BE2C (cell line): Measurements from ENCODE around the gene DUT.

Experiments used
- DNase-seq: peaks from one replicate; pipeline ENCODE4 v3.0.0-alpha.2; 2020
- H3K27me3 ChIP-seq: fragments of 250-450 bp; sonication (Bioruptor Pico); 2 replicates; pipeline ENCODE4 v1.5.1; 2020; ENCODE audit warnings: mild to moderate bottlenecking
- H3K36me3 ChIP-seq: fragments of 250-450 bp; sonication (Bioruptor Pico); 2 replicates; pipeline ENCODE4 v1.5.1; 2020; ENCODE audit warnings: mild to moderate bottlenecking
- H3K4me1 ChIP-seq: fragments of 250-450 bp; sonication (Bioruptor Pico); 2 replicates; pipeline ENCODE4 v1.5.1; 2020
- H3K4me3 ChIP-seq: 2 replicates; pipeline ENCODE4 v1.5.1; 2011; ENCODE audit warnings: low read depth, low read length
- H3K9me3 ChIP-seq: fragments of 250-450 bp; sonication (Bioruptor Pico); 2 replicates; pipeline ENCODE4 v1.5.1; 2020
- TF ChIP-seq, protein P1 (sequence below): IDR thresholded peaks from 2 replicates; pipeline ENCODE4 v1.5.1; 2012; ENCODE audit warnings: mild to moderate bottlenecking, low read depth, low read length

Gene DUT

DNA sequence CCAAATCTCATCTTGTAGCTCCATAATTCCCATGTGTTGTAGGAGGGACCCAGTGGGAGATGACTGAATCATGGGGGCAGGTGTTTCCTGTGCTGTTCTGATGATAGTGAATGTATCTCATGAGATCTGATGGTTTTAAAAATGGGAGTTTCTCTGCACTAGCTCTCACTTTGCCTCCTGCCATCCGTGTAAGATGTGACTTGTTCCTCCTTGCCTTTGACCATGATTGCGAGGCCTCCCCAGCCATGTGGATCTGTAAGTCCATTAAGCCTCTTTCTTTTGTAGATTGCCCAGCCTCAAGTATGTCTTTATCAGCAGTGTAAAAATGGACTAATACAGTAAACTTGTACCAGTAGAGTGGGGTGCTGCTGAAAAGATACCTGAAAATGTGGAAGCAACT, 44.5 kb downstream of the DUT start:
- Histone ChIP-seq H3K36me3 (no peaks in the 10 kb centered on the region), H3K27me3 (no peaks in the 10 kb centered on the region), H3K4me1 (no peaks in the 10 kb centered on the region; the same call in 1 of the 2 replicates), H3K4me3 (no peak overlapping the region), H3K9me3 (no peaks in the 10 kb centered on the region)
- TF ChIP-seq, protein P1, sequence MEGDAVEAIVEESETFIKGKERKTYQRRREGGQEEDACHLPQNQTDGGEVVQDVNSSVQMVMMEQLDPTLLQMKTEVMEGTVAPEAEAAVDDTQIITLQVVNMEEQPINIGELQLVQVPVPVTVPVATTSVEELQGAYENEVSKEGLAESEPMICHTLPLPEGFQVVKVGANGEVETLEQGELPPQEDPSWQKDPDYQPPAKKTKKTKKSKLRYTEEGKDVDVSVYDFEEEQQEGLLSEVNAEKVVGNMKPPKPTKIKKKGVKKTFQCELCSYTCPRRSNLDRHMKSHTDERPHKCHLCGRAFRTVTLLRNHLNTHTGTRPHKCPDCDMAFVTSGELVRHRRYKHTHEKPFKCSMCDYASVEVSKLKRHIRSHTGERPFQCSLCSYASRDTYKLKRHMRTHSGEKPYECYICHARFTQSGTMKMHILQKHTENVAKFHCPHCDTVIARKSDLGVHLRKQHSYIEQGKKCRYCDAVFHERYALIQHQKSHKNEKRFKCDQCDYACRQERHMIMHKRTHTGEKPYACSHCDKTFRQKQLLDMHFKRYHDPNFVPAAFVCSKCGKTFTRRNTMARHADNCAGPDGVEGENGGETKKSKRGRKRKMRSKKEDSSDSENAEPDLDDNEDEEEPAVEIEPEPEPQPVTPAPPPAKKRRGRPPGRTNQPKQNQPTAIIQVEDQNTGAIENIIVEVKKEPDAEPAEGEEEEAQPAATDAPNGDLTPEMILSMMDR: no peak
- no peak for DNase-seq

DNA sequence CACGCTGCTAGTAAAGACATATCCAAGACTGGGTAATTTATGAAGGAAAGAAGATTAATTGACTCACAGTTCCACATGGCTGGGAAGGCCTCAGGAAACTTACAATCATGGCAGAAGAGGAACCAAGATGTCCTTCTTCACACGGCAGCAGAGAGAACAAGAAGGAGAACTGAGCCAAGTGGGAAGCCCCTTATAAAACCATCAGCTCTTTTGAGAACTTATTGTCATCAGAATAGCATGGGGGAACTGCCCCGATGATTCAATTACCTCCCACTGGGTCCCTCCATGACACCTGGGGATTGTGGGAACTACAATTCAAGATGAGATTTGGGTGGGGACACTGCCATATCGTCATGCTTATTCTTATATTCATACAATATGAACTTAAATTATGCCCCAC, 49.0 kb downstream of the DUT start:
- H3K4me3 ChIP-seq: no peak overlapping the region
- TF ChIP-seq, protein P1: no peak
- no peak for DNase-seq
- no peaks in the 10 kb centered on the region for H3K4me1 ChIP-seq
- no peaks in the 10 kb centered on the region for H3K36me3 ChIP-seq
- H3K27me3 ChIP-seq: no peaks in the 10 kb centered on the region
- H3K9me3 ChIP-seq: no peaks in the 10 kb centered on the region

DNA sequence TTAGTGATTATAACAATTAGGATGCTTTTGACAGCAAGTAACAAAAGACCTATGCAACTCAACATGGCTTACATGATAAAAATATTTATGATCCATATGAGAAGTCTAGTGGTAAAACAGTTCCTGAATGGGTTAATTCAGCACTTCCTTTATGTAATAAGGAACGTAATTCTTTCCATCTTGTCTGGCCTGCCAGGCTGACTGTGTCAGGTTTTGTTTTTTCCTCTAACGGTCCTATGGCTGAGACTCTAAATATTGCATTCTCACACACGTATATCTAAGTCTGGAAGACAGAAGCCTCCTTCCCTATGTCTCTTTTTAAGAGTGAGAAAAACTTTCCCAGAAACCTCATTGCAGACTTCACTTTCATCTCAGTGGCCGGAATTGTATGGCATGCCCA, 50.6 kb downstream of the DUT start:
- no peak for DNase-seq
- Histone ChIP-seq H3K4me3 (no peak overlapping the region), H3K36me3 (no peaks in the 10 kb centered on the region), H3K4me1 (no peaks in the 10 kb centered on the region), H3K9me3 (no peaks in the 10 kb centered on the region), H3K27me3 (no peaks in the 10 kb centered on the region)
- TF ChIP-seq, protein P1: no peak

DNA sequence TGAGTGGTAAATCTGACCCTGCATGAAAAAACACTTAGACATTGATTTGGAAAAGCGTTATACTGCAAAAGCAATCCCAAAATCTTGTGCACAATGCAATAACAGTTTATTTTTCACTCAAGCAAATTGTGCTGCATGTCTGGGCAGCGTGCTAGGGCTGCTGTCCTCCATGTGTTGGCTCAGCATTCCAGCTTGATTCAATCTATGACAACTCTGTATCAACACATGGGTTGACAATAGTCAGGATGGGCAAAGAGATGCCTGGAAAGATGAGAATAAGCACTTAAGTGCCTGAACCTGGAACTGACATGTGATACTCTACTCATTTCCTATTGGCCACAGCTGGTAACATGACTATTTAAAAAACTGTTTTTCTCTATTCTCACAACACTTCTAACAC, 51.8 kb downstream of the DUT start:
- no peaks in the 10 kb centered on the region for H3K36me3 ChIP-seq
- no peak for DNase-seq

DNA sequence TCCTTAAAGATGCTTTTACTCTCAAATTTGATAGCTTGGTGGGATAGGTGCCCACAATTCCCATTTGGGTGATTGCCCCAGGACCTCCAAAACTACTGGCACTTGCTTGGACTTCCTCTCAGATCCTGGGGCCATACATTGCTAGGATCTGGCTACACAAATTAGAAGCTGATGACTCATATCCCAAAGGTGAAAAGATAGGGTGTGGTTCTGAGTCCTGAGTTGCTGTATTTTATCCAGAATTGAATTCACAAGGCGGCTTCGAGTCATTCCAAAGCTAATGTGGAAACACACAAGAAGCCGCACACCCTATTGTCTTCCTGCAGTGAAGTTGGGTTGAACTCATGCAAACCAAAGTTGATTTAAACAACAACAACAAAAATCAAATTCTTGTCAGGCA, 53.4 kb downstream of the DUT start:
- no peaks in the 10 kb centered on the region for H3K4me1 ChIP-seq
- no peak for DNase-seq
- no peaks in the 10 kb centered on the region for H3K36me3 ChIP-seq
- H3K9me3 ChIP-seq: no peaks in the 10 kb centered on the region
- no peaks in the 10 kb centered on the region for H3K27me3 ChIP-seq
- H3K4me3 ChIP-seq: no peak overlapping the region
- TF ChIP-seq, protein P1: no peak

More for the DNA sequence above, 51.8 kb downstream of the DUT start:
- H3K9me3 ChIP-seq: no peaks in the 10 kb centered on the region
- TF ChIP-seq, protein P1: no peak
- H3K27me3 ChIP-seq: no peaks in the 10 kb centered on the region
- no peaks in the 10 kb centered on the region for H3K4me1 ChIP-seq
- H3K4me3 ChIP-seq: no peak overlapping the region

DNA sequence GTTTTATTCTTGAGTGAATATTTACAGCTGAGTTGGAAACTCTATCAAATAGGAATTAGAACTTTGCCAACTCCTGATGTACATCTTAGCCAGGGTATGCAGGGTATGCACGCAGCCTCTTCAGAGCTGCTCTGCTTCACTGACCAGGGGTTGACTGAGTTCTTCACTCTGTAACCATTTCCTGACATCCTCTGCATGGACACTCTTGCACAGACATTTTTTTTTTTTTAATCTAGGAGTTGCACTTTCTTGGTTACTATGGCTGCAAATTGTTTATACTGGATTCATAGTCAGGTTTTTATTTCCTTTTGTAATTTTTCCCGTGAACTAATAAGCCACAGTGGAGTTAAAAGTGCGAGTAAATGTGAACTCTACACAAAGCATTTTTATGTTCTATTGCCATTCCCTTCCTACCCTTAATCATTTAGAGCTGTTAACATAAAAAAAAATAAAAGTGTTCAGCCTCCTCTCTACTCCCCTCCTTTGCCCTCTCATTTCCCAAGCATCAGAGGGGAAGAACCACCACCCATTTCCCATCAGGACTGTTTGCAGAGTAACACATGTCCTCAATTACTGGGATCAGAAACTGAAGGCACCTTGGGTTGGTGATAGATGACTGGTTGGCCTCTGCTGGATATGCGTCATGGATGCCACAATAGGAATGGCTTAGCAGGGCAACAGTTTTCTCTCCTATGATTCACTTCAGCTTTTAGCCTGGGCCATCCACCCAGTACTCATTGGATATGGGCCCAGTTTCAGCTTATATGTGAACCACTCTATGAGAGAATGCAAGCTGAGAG, 54.0 kb downstream of the DUT start:
- no peak for DNase-seq
- H3K27me3 ChIP-seq: no peaks in the 10 kb centered on the region
- TF ChIP-seq, protein P1: no peak

More for the DNA sequence above, 54.0 kb downstream of the DUT start:
- no peaks in the 10 kb centered on the region for H3K9me3 ChIP-seq
- no peak overlapping the region for H3K4me3 ChIP-seq
- H3K36me3 ChIP-seq: no peaks in the 10 kb centered on the region
- H3K4me1 ChIP-seq: no peaks in the 10 kb centered on the region
